ENCODE measurements around the gene PTPN1.
"Not testable (repeated sequence)": the region's sequence is repeated elsewhere in the genome, so short reads cannot be mapped to it uniquely, and the experiment has no call there.

The PTPN1 gene

GRCh38 chr20:50558483-50558925 lies 48.3 kb downstream of the PTPN1 start:
- DNase-seq (ENCODE audit: low spot score): no peak

GRCh38 chr20:50559149-50559548 lies 49.0 kb downstream of the PTPN1 start:
- no peak for DNase-seq (ENCODE audit: low spot score)

GRCh38 chr20:50559856-50560638 lies 49.9 kb downstream of the PTPN1 start:
- DNase-seq (ENCODE audit: low spot score): no peak

GRCh38 chr20:50560867-50561266 lies 50.7 kb downstream of the PTPN1 start:
- DNase-seq (ENCODE audit: low spot score): no peak

- DNase-seq (ENCODE audit: low spot score): no peak
Observed at GRCh38 chr20:50561379-50562078, 51.3 kb downstream of the PTPN1 start.

- no peak for DNase-seq (ENCODE audit: low spot score)
Observed at GRCh38 chr20:50562262-50562701, 52.1 kb downstream of the PTPN1 start.

- no peak for DNase-seq (ENCODE audit: low spot score)
Observed at GRCh38 chr20:50563133-50563944, 53.2 kb downstream of the PTPN1 start.

- no peak for DNase-seq (ENCODE audit: low spot score)
Observed at GRCh38 chr20:50565383-50565782, 55.2 kb downstream of the PTPN1 start.

- DNase-seq (ENCODE audit: low spot score): no peak
Observed at GRCh38 chr20:50565871-50566270, 55.7 kb downstream of the PTPN1 start.

GRCh38 chr20:50567860-50568548 lies 57.8 kb downstream of the PTPN1 start:
- no peak for DNase-seq (ENCODE audit: low spot score)

GRCh38 chr20:50568549-50568942 lies 58.4 kb downstream of the PTPN1 start:
- no peak for DNase-seq (ENCODE audit: low spot score)

GRCh38 chr20:50569487-50569863 lies 59.3 kb downstream of the PTPN1 start:
- DNase-seq (ENCODE audit: low spot score): not testable (repeated sequence)

GRCh38 chr20:50569864-50570836 lies 60.0 kb downstream of the PTPN1 start:
- DNase-seq (ENCODE audit: low spot score): no peak

- no peak for DNase-seq (ENCODE audit: low spot score)
Observed at GRCh38 chr20:50571466-50571865, 61.3 kb downstream of the PTPN1 start.

- no peak for DNase-seq (ENCODE audit: low spot score)
Observed at GRCh38 chr20:50572938-50573777, 63.0 kb downstream of the PTPN1 start.

GRCh38 chr20:50574108-50574507 lies 63.9 kb downstream of the PTPN1 start:
- DNase-seq (ENCODE audit: low spot score): no peak

- no peak for DNase-seq (ENCODE audit: low spot score)
Observed at GRCh38 chr20:50574586-50574985, 64.4 kb downstream of the PTPN1 start.

- peak; percentile 85 for DNase-seq (ENCODE audit: low spot score)
Observed at GRCh38 chr20:50575865-50576720, 65.9 kb downstream of the PTPN1 start.

All from D341Med (cell line).